Esophagus squamous epithelium (tissue), 5 donors: ENCODE data around the gene SEMA3F. TPM values are rescaled to one million over a fixed set of nuclear protein-coding genes. Genes with fewer than 3 reads are reported as not detected.

Experiments
- DNase-seq: peaks from one replicate; lab custom pipeline; 2025; lab: John Stamatoyannopoulos, UW
- H3K27ac ChIP-seq, 4 donors: fragments of 200-600 bp; sonication (generic); one replicate each; pipeline ENCODE4 v1.5.1; 2016 to 2019; ENCODE audit warnings: mild to moderate bottlenecking in 1 of 4
- H3K27me3 ChIP-seq, 4 donors: fragments of 200-600 bp; sonication (generic); 1 replicate in 3 of 4; 2 replicates in 1 of 4; pipeline versions ENCODE4 v1.5.1 to v1.6.0; 2017 to 2021; ENCODE audit warnings: antibody characterized with exemption in 1 of 4
- H3K36me3 ChIP-seq, 3 donors: fragments of 200-600 bp; sonication (generic); one replicate each; pipeline ENCODE4 v1.5.1; 2016 to 2019
- H3K4me1 ChIP-seq, 3 donors: fragments of 200-600 bp; sonication (generic); one replicate each; pipeline ENCODE4 v1.5.1; 2017 to 2019
- H3K4me3 ChIP-seq, 4 donors: fragments of 200-600 bp; sonication (generic); 1 replicate in 3 of 4; 2 replicates in 1 of 4; pipeline ENCODE4 v1.5.1; 2016 to 2019; ENCODE audit warnings: mild to moderate bottlenecking in 2 of 4, moderate library complexity in 1 of 4
- H3K9me3 ChIP-seq, 3 donors: fragments of 200-600 bp; sonication (generic); one replicate each; pipeline ENCODE4 v1.5.1; 2016 to 2019
- CTCF ChIP-seq, 6 experiments: fragments of 450-650 bp in 4 of 6; fragments of 200-600 bp in 2 of 6; sonication (generic) in 2 of 6; IDR thresholded peaks; one replicate each; pipeline ENCODE4 v1.5.1; 2016 to 2019; ENCODE audit warnings: antibody characterized with exemption in 6 of 6, mild to moderate bottlenecking in 4 of 6, moderate library complexity in 4 of 6
- POLR2A ChIP-seq, 4 donors: fragments of 450-650 bp; IDR thresholded peaks; one replicate each; pipeline ENCODE4 v1.6.1; 2017; ENCODE audit warnings: antibody characterized with exemption in 4 of 4, mild to moderate bottlenecking in 4 of 4, moderate library complexity in 3 of 4
- WGBS, 2 donors: methylation state at CpG; one replicate each; pipeline ENCODE4 v1.1.5; 2018; 5-methylcytosine and 5-hydroxymethylcytosine counted together
- intact Hi-C: fragments of 100-400 bp; cut with DNase I; formaldehyde crosslinking; loops from one replicate; pipeline ENCODE4 v1.15.0; 2022
- total RNA-seq, 4 donors: library from RNA; depleted of rRNA; stranded (reverse); fragments of >200 nt; gene quantifications; one replicate each; pipeline ENCODE4 v1.1.0, GENCODE V29; 2016
- donor health status: DM: yes; HTN: yes; CAD: no.

The SEMA3F gene
- total RNA-seq, 4 donors from 2014 or later = 56.8 to 146 (median 109) TPM

GRCh38 chr3:50184242-50184978 lies 29.3 kb downstream of the SEMA3F start:
- Histone ChIP-seq H3K4me3 (no peak overlapping the region), H3K27me3 (no peaks in the 10 kb centered on the region), H3K36me3 (peaks cover 19 to 100% (median 30%) of the 10 kb centered on the region in 3 donors), H3K4me1 (peaks cover 8 to 52% (median 18%) of the 10 kb centered on the region in 3 donors), H3K27ac (peak overlapping the region in 3 of 4 donors; percentile 49 to 64 (median 58)), H3K9me3 (no peaks in the 10 kb centered on the region)
- no peak for TF ChIP-seq CTCF (IDR thresholded peaks at IDR 0.05)
- TF ChIP-seq POLR2A (IDR thresholded peaks at IDR 0.05) = no peak
- no peak for DNase-seq
- intact Hi-C loops = no loop called here
- WGBS, 2 donors = 80 to 83% methylated on average over 10 to 14 of the region's 21 CpGs

- no peak overlapping the region for H3K4me3 ChIP-seq
- H3K4me1 ChIP-seq = peaks cover 13 to 60% (median 18%) of the 10 kb centered on the region in 3 donors
- no peaks in the 10 kb centered on the region for H3K9me3 ChIP-seq
- peaks cover 19 to 91% (median 27%) of the 10 kb centered on the region in 3 donors for H3K36me3 ChIP-seq
- WGBS, 2 donors = 60% methylated on average over 1 of the region's 4 CpGs; no CpG with 5 or more reads in 1 of the 2 donors
- H3K27ac ChIP-seq = peak overlapping the region in 2 of 4 donors; percentile 55 to 58
- no peaks in the 10 kb centered on the region for H3K27me3 ChIP-seq
- no peak for TF ChIP-seq CTCF (IDR thresholded peaks at IDR 0.05)
- TF ChIP-seq POLR2A (IDR thresholded peaks at IDR 0.05) = no peak
- intact Hi-C loops = no loop called here
- DNase-seq = no peak
These were observed 30.1 kb downstream of the SEMA3F start for GRCh38 chr3:50185230-50185629.

GRCh38 chr3:50186096-50186495 lies 31.0 kb downstream of the SEMA3F start:
- no peak for DNase-seq
- Histone ChIP-seq H3K27me3 (no peaks in the 10 kb centered on the region), H3K4me3 (no peak overlapping the region), H3K9me3 (no peaks in the 10 kb centered on the region), H3K4me1 (peaks cover 13 to 66% (median 18%) of the 10 kb centered on the region in 3 donors), H3K27ac (no peak overlapping the region), H3K36me3 (peaks cover 19 to 83% (median 26%) of the 10 kb centered on the region in 3 donors)
- TF ChIP-seq POLR2A (IDR thresholded peaks at IDR 0.05) (no peak), CTCF (IDR thresholded peaks at IDR 0.05) (no peak)
- intact Hi-C loops = no loop called here
- 96% methylated on average over 4 of the region's 10 CpGs; no CpG with 5 or more reads in 1 of the 2 donors for WGBS, 2 donors

- TF ChIP-seq POLR2A (IDR thresholded peaks at IDR 0.05) (no peak), CTCF (IDR thresholded peaks at IDR 0.05) (no peak)
- no peak overlapping the region for H3K27ac ChIP-seq
- H3K27me3 ChIP-seq = peaks cover 0 to 8% (median 0%) of the 10 kb centered on the region in 4 donors
- no peaks in the 10 kb centered on the region for H3K9me3 ChIP-seq
- WGBS, 2 donors = 79 to 88% methylated on average over 8 to 9 of the region's 19 CpGs
- DNase-seq = no peak
- intact Hi-C loops = loop anchor here (2.0 kb wide), 1 partner anchor 67 kb away; no protein-coding TSS in a partner anchor
- peaks cover 13 to 64% (median 18%) of the 10 kb centered on the region in 3 donors for H3K4me1 ChIP-seq
- H3K36me3 ChIP-seq = peaks cover 9 to 66% (median 26%) of the 10 kb centered on the region in 3 donors
- H3K4me3 ChIP-seq = no peak overlapping the region
These were observed 32.6 kb downstream of the SEMA3F start for GRCh38 chr3:50187750-50188149.

GRCh38 chr3:50189274-50189673 lies 34.1 kb downstream of the SEMA3F start:
- peaks cover 11 to 64% (median 18%) of the 10 kb centered on the region in 3 donors for H3K4me1 ChIP-seq
- peak in 5 of 6 experiments; percentile 64 to 85 (median 82) for TF ChIP-seq CTCF (IDR thresholded peaks at IDR 0.05)
- no peak for TF ChIP-seq POLR2A (IDR thresholded peaks at IDR 0.05)
- no peaks in the 10 kb centered on the region for H3K9me3 ChIP-seq
- intact Hi-C loops = loop anchor here (2.0 kb wide), 1 partner anchor 68 kb away; no protein-coding TSS in a partner anchor
- peaks cover 9 to 51% (median 26%) of the 10 kb centered on the region in 3 donors for H3K36me3 ChIP-seq
- WGBS, 2 donors = 0 to 60% methylated on average over 1 of the region's 5 CpGs
- no peak for DNase-seq
- peak overlapping the region in 3 of 4 donors; percentile 11 to 27 (median 15) for H3K27ac ChIP-seq
- no peak overlapping the region for H3K4me3 ChIP-seq
- peaks cover 0 to 24% (median 10%) of the 10 kb centered on the region in 4 donors for H3K27me3 ChIP-seq
